ENCODE data around the gene PTPN23. TPM values are rescaled to one million over a fixed set of nuclear protein-coding genes. Genes with fewer than 3 reads are reported as not detected.

The PTPN23 gene
- total RNA-seq, 3 donors from 2014 or later = 14.3 to 23.3 (median 18.4) TPM

GRCh38 chr3:47379411-47379899 is 1.4 kb upstream of the PTPN23 start:
- H3K4me1 ChIP-seq = peaks cover 0 to 6% of the 10 kb centered on the region in 2 donors
- TF ChIP-seq, protein P1, sequence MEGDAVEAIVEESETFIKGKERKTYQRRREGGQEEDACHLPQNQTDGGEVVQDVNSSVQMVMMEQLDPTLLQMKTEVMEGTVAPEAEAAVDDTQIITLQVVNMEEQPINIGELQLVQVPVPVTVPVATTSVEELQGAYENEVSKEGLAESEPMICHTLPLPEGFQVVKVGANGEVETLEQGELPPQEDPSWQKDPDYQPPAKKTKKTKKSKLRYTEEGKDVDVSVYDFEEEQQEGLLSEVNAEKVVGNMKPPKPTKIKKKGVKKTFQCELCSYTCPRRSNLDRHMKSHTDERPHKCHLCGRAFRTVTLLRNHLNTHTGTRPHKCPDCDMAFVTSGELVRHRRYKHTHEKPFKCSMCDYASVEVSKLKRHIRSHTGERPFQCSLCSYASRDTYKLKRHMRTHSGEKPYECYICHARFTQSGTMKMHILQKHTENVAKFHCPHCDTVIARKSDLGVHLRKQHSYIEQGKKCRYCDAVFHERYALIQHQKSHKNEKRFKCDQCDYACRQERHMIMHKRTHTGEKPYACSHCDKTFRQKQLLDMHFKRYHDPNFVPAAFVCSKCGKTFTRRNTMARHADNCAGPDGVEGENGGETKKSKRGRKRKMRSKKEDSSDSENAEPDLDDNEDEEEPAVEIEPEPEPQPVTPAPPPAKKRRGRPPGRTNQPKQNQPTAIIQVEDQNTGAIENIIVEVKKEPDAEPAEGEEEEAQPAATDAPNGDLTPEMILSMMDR (IDR thresholded peaks at IDR 0.05) = no peak
- TF ChIP-seq POLR2A (IDR thresholded peaks at IDR 0.05) (no peak), POLR2AphosphoS5 (IDR thresholded peaks at IDR 0.05) (no peak)
- no peak for DNase-seq (ENCODE audit: low spot score in 2 of 2)

DNA sequence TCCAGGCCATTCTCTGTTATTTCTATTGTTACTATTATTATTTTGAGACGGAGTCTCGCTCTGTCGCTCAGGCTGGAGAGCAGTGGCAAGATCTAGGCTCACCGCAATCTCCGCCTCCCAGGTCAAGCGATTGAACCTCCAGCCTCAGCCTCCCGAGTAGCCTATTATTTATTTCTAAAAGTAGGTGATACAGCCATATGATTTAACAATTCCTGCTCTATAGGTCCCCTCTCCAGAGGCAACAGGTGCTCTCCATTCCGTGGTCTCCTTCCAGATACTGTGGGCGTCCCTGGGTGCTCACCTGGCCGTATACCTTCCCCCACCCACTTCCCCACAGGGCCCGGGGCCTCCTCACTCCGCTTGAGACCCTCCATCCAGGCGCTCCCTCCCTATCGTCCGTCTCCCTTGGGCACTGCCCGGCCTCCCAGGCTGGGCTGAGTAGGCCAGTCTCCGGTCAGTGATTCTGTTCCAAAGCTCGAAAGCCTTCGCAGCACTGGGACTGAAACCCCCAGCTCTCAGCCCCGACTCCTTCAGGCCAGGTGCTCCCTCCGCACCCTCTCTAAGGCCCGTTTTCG is 708 bp upstream of the PTPN23 start:
- H3K27ac ChIP-seq = peak overlapping the region; percentile 97 to 98
- H3K9me3 ChIP-seq = no peaks in the 10 kb centered on the region
- H3K4me1 ChIP-seq = peaks cover 0 to 6% of the 10 kb centered on the region in 2 donors
- intact Hi-C loops (cut with DNase I; ENCODE audit: low total_unique reads) = no loop called here
- peak overlapping the region; percentile 79 to 99 (median 91) for H3K4me3 ChIP-seq
- TF ChIP-seq POLR2A (IDR thresholded peaks at IDR 0.05) (no peak), POLR2AphosphoS5 (IDR thresholded peaks at IDR 0.05) (no peak)
- TF ChIP-seq, protein P1 (IDR thresholded peaks at IDR 0.05) = no peak
- no peaks in the 10 kb centered on the region for H3K27me3 ChIP-seq
- DNase-seq (ENCODE audit: low spot score in 2 of 2) = no peak
- H3K36me3 ChIP-seq = no peaks in the 10 kb centered on the region

More at GRCh38 chr3:47379411-47379899, 1.4 kb upstream of the PTPN23 start:
- Histone ChIP-seq H3K27me3 (no peaks in the 10 kb centered on the region), H3K4me3 (peak overlapping the region in 2 of 3 donors; percentile 91 to 99), H3K9me3 (no peaks in the 10 kb centered on the region), H3K36me3 (no peaks in the 10 kb centered on the region), H3K27ac (peak overlapping the region; percentile 97 to 98)
- intact Hi-C loops (cut with DNase I; ENCODE audit: low total_unique reads) = no loop called here

- H3K4me1 ChIP-seq = peaks cover 0 to 9% of the 10 kb centered on the region in 2 donors
- intact Hi-C loops (cut with DNase I; ENCODE audit: low total_unique reads) = no loop called here
These were observed 716 bp downstream of the PTPN23 start for GRCh38 chr3:47381317-47382157.

DNA sequence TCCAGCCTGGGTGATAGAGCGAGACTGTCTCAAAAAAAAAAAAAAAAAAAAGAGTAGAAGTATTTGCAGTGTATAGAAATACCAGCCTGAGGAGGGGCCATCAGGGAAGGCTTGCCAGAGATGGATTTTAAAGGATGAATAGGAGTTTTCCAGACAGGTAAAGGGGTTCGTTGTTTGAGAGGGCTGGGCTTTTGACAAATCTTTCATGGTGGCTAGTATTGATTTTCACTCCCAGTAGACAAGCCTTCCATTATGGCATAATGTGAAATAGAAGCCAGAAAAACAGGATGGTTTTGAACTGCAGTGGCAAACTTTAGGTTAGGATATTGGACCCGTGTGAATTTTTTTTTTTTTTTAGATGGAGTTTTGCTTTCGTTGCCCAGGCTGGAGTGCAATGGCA is 3.6 kb downstream of the PTPN23 start:
- H3K27me3 ChIP-seq = no peaks in the 10 kb centered on the region
- no peaks in the 10 kb centered on the region for H3K9me3 ChIP-seq
- H3K4me1 ChIP-seq = peaks cover 0 to 9% of the 10 kb centered on the region in 2 donors
- no peak overlapping the region for H3K27ac ChIP-seq
- no peak for DNase-seq (ENCODE audit: low spot score in 2 of 2)
- intact Hi-C loops (cut with DNase I; ENCODE audit: low total_unique reads) = no loop called here
- TF ChIP-seq, protein P1 (IDR thresholded peaks at IDR 0.05) = no peak
- TF ChIP-seq POLR2AphosphoS5 (IDR thresholded peaks at IDR 0.05) = no peak
- no peak for TF ChIP-seq POLR2A (IDR thresholded peaks at IDR 0.05)
- H3K36me3 ChIP-seq = no peaks in the 10 kb centered on the region
- no peak overlapping the region for H3K4me3 ChIP-seq

More at GRCh38 chr3:47381317-47382157, 716 bp downstream of the PTPN23 start:
- peak overlapping the region; percentile 79 to 99 (median 91) for H3K4me3 ChIP-seq
- no peak for TF ChIP-seq POLR2AphosphoS5 (IDR thresholded peaks at IDR 0.05)
- no peak for TF ChIP-seq POLR2A (IDR thresholded peaks at IDR 0.05)
- TF ChIP-seq, protein P1 (IDR thresholded peaks at IDR 0.05) = no peak
- H3K27me3 ChIP-seq = no peaks in the 10 kb centered on the region
- H3K9me3 ChIP-seq = no peaks in the 10 kb centered on the region
- H3K36me3 ChIP-seq = no peaks in the 10 kb centered on the region
- DNase-seq (ENCODE audit: low spot score in 2 of 2) = peak; percentile 74 to 75
- H3K27ac ChIP-seq = peak overlapping the region; percentile 97 to 98

GRCh38 chr3:47385007-47385406 is 4.2 kb downstream of the PTPN23 start:
- no peak overlapping the region for H3K27ac ChIP-seq
- H3K36me3 ChIP-seq = no peaks in the 10 kb centered on the region
- peaks cover 0 to 9% of the 10 kb centered on the region in 2 donors for H3K4me1 ChIP-seq
- no peak overlapping the region for H3K4me3 ChIP-seq
- TF ChIP-seq POLR2AphosphoS5 (IDR thresholded peaks at IDR 0.05) (no peak), POLR2A (IDR thresholded peaks at IDR 0.05) (no peak)
- TF ChIP-seq, protein P1 (IDR thresholded peaks at IDR 0.05) = no peak
- intact Hi-C loops (cut with DNase I; ENCODE audit: low total_unique reads) = no loop called here
- no peak for DNase-seq (ENCODE audit: low spot score in 2 of 2)
- no peaks in the 10 kb centered on the region for H3K27me3 ChIP-seq
- no peaks in the 10 kb centered on the region for H3K9me3 ChIP-seq

Data from breast epithelium (tissue), 4 donors.